A549 (cell line): ENCODE measurements around the gene PDGFC. TPM values are rescaled to one million over a fixed set of nuclear protein-coding genes. Genes with fewer than 3 reads are reported as not detected.

Experiments
- ATAC-seq, 2 experiments: fragments of 200-7000 bp in 1 of 2; fragments of >200 bp in 1 of 2; cut with Nextera tagmentation in 1 of 2; cut with Tn5 transposase in 1 of 2; 3 replicates each; pipeline versions ENCODE4 v1.8.0 to v1.9.1; 2018 to 2020; ENCODE audit warnings: mild to moderate bottlenecking in 1 of 2, moderate library complexity in 1 of 2
- CTCF ChIA-PET: fragments of 300-600 bp; sonication (Branson Sonifier 250); formaldehyde crosslinking; extraction: SDS; loops from one replicate; lab custom pipeline; 2021; ENCODE audit warnings: antibody characterized with exemption, inconsistent platforms; lab: Yijun Ruan, JAX
- POLR2A ChIA-PET: fragments of 350-600 bp; formaldehyde crosslinking; extraction: SDS; loops from one replicate; lab custom pipeline; 2021; ENCODE audit warnings: antibody characterized with exemption, inconsistent platforms; lab: Yijun Ruan, JAX
- DNase-seq, 2 experiments: peaks; one replicate each; pipeline versions ENCODE4 v3.0.0 to v3.0.0-alpha.2; 2011 to 2016; ENCODE audit warnings: low read depth in 1 of 2, low spot score in 1 of 2
- FAIRE-seq: peaks from 2 replicates; lab custom pipeline; 2011; peaks lifted over from hg19 to GRCh38; lab: Jason Lieb, UNC
- H3K27ac ChIP-seq, 2 experiments: fragments of >200 bp; sonication (Bioruptor Twin); formaldehyde crosslinking; 3 replicates each; pipeline ENCODE4 v1.5.1; 2016 to 2017
- H3K4me1 ChIP-seq: fragments of >200 bp; sonication (Bioruptor Twin); formaldehyde crosslinking; 3 replicates; pipeline ENCODE4 v1.6.1; 2016
- H3K4me2 ChIP-seq: fragments of >200 bp; sonication (Bioruptor Twin); formaldehyde crosslinking; 3 replicates; pipeline ENCODE4 v1.6.1; 2016
- H3K4me3 ChIP-seq: fragments of >200 bp; sonication (Bioruptor Twin); formaldehyde crosslinking; 3 replicates; pipeline ENCODE4 v1.5.1; 2016
- H3K9me3 ChIP-seq: fragments of >200 bp; sonication (Bioruptor Twin); formaldehyde crosslinking; 3 replicates; pipeline ENCODE4 v1.6.1; 2016
- CBX8 ChIP-seq: fragments of 200-600 bp; sonication (generic); IDR thresholded peaks from 2 replicates; pipeline ENCODE4 v1.6.1; 2016
- CHD2 ChIP-seq: fragments of 150-350 bp; IDR thresholded peaks from 2 replicates; pipeline ENCODE4 v1.6.1; 2014; ENCODE audit warnings: low read length; ENCODE audit not compliant: partially characterized antibody
- CHD4 ChIP-seq: fragments of 200-600 bp; sonication (generic); IDR thresholded peaks from 2 replicates; pipeline ENCODE4 v1.6.1; 2016; ENCODE audit warnings: antibody characterized with exemption, mild to moderate bottlenecking, borderline replicate concordance
- ESRRA ChIP-seq: fragments of 150-350 bp; IDR thresholded peaks from 2 replicates; pipeline ENCODE4 v1.6.1; 2014; ENCODE audit warnings: mild to moderate bottlenecking, low read length, borderline replicate concordance
- FOSB ChIP-seq: fragments of 250-450 bp; sonication (Bioruptor Pico); IDR thresholded peaks from 2 replicates; pipeline ENCODE4 v1.5.0; 2020; ENCODE audit warnings: mild to moderate bottlenecking, moderate library complexity
- FOSL2 ChIP-seq, 2 experiments: fragments of 450-650 bp in 1 of 2; fragments of >200 bp in 1 of 2; sonication (Bioruptor Twin) in 1 of 2; formaldehyde crosslinking; IDR thresholded peaks; 2 replicates each; pipeline versions ENCODE4 v1.5.0 to v1.6.1; 2016 to 2020; ENCODE audit warnings: mild to moderate bottlenecking in 1 of 2, moderate library complexity in 1 of 2
- HDAC2 ChIP-seq: fragments of 200-600 bp; sonication (generic); IDR thresholded peaks from 2 replicates; pipeline ENCODE4 v1.6.1; 2016
- HES2 ChIP-seq: fragments of >200 bp; sonication (Bioruptor Twin); formaldehyde crosslinking; IDR thresholded peaks from 2 replicates; pipeline ENCODE4 v1.6.1; 2016
- JUN ChIP-seq, 2 experiments: fragments of >200 bp; sonication (Bioruptor Twin); formaldehyde crosslinking; IDR thresholded peaks; 2 replicates in 1 of 2; 3 replicates in 1 of 2; pipeline ENCODE4 v1.6.1; 2016 to 2017
- KDM1A ChIP-seq: fragments of 200-600 bp; sonication (generic); IDR thresholded peaks from 2 replicates; pipeline ENCODE4 v1.6.1; 2016; ENCODE audit warnings: low read depth, mild to moderate bottlenecking
- KDM5A ChIP-seq: fragments of 200-600 bp; sonication (generic); IDR thresholded peaks from 2 replicates; pipeline ENCODE4 v1.6.1; 2016; ENCODE audit warnings: antibody characterized with exemption, mild to moderate bottlenecking
- MAFK ChIP-seq: fragments of 450-650 bp; IDR thresholded peaks from 2 replicates; pipeline ENCODE4 v1.6.1; 2014; ENCODE audit not compliant: partially characterized antibody
- MAX ChIP-seq: IDR thresholded peaks from 2 replicates; pipeline ENCODE4 v1.6.1; 2012
- MYC ChIP-seq: IDR thresholded peaks from 2 replicates; pipeline ENCODE4 v1.6.1; 2012; ENCODE audit warnings: mild to moderate bottlenecking, inconsistent platforms, low read length, improper control_type of control experiment, borderline replicate concordance
- NR3C1 ChIP-seq: fragments of >200 bp; sonication (Bioruptor Twin); formaldehyde crosslinking; IDR thresholded peaks from 3 replicates; pipeline ENCODE4 v1.6.1; 2017
- PBX3 ChIP-seq: IDR thresholded peaks from 2 replicates; pipeline ENCODE4 v1.6.1; 2012
- RARB ChIP-seq: fragments of 250-450 bp; sonication (Bioruptor Pico); IDR thresholded peaks from 2 replicates; pipeline ENCODE4 v1.8.0; 2021; ENCODE audit warnings: mild to moderate bottlenecking, moderate library complexity
- RFX5 ChIP-seq: fragments of 450-650 bp; IDR thresholded peaks from 2 replicates; pipeline ENCODE4 v1.7.1; 2014; ENCODE audit warnings: antibody characterized with exemption, mild to moderate bottlenecking, moderate library complexity
- SMC3 ChIP-seq: fragments of >200 bp; sonication (Bioruptor Twin); formaldehyde crosslinking; IDR thresholded peaks from 3 replicates; pipeline ENCODE4 v1.6.1; 2018; ENCODE audit warnings: inconsistent platforms
- SREBF2 ChIP-seq: fragments of 450-650 bp; IDR thresholded peaks from 2 replicates; pipeline ENCODE4 v1.6.1; 2014; ENCODE audit warnings: mild to moderate bottlenecking, moderate library complexity
- ZC3H11A ChIP-seq: fragments of 450-650 bp; IDR thresholded peaks from 2 replicates; pipeline ENCODE4 v1.6.1; 2014; ENCODE audit warnings: antibody characterized with exemption, mild to moderate bottlenecking
- ZFP36 ChIP-seq: fragments of 450-650 bp; IDR thresholded peaks from 2 replicates; pipeline ENCODE4 v1.6.1; 2014; ENCODE audit warnings: borderline replicate concordance; ENCODE audit not compliant: partially characterized antibody
- ZNF302 ChIP-seq: fragments of 250-450 bp; sonication (Bioruptor Pico); IDR thresholded peaks from 2 replicates; pipeline ENCODE4 v1.9.0; 2021; ENCODE audit warnings: inconsistent platforms, mild to moderate bottlenecking, moderate library complexity
- ZSCAN20 ChIP-seq: fragments of 250-450 bp; sonication (Bioruptor Pico); IDR thresholded peaks from 2 replicates; pipeline ENCODE4 v1.8.0; 2022; ENCODE audit warnings: mild to moderate bottlenecking, moderate library complexity
- WGBS: methylation state at CpG from one replicate; pipeline ENCODE4 v1.1.6; 2017; ENCODE audit errors: missing lambda C conversion rate; 5-methylcytosine and 5-hydroxymethylcytosine counted together
- polyA plus RNA-seq, 4 experiments: library from polyadenylated mRNA; depleted of rRNA in 3 of 4; stranded (reverse); fragments of >200 nt; fragmentation: RNase III in 1 of 4; extraction: RNeasy Plus Mini Kit Qiagen cat#74134 plus additional on column Dnase treatment in 1 of 4; gene quantifications; 2 replicates in 3 of 4; 3 replicates in 1 of 4; pipeline ENCODE4 v1.2.3, GENCODE V29; 2011 to 2017
- TF ChIP-seq, protein P1 (sequence below): fragments of 200-600 bp; sonication (generic); IDR thresholded peaks from 2 replicates; pipeline ENCODE4 v1.6.1; 2016; ENCODE audit warnings: antibody characterized with exemption, mild to moderate bottlenecking, moderate library complexity

Gene PDGFC
- polyA plus RNA-seq, 2 of the 4 experiments (the other 2 are of a cell fraction) = 3.5 to 4.1 TPM

DNA sequence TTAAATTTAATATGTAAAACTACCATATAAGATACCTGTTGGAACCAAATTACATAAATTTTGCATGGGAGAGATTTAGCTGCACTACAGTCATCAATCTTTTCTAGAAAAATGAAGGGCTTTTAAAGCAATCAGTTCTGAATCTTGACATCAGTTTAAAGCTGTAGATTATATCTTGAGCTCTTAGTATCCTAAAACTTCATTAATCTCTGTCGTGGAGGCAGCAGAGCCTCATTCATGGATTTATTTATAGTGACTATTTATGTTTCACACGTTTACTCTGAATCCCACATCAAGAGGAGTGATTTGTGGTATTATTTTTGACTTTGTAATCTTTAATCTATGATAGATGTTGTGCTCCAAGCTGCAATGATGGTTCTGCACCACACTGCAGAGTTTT is 175.9 kb downstream of the PDGFC start:
- H3K4me3 ChIP-seq = no peak overlapping the region
- no peaks in the 10 kb centered on the region; the same call in 2 of the 3 replicates for H3K4me1 ChIP-seq
- ATAC-seq (no peak), FAIRE-seq (no peak), DNase-seq (no peak)
- 40% methylated on average over 2 of the region's 2 CpGs for WGBS
- no peak for TF ChIP-seq MAX
- no peak for TF ChIP-seq FOSL2 (IDR thresholded peaks at IDR 0.05)
- TF ChIP-seq FOSL2 (CRISPR knock-in tag; IDR thresholded peaks at IDR 0.05) = no peak
- no peak for TF ChIP-seq HDAC2
- TF ChIP-seq RARB (CRISPR knock-in tag) = no peak
- TF ChIP-seq ZSCAN20 (CRISPR knock-in tag) = no peak
- no peak for TF ChIP-seq ZNF302 (CRISPR knock-in tag)
- no peak for TF ChIP-seq KDM1A
- ChIA-PET CTCF (no interaction called here), POLR2A (no interaction called here)
- H3K27ac ChIP-seq = no peak overlapping the region
- H3K4me2 ChIP-seq = no peak overlapping the region
- H3K9me3 ChIP-seq = no peaks in the 10 kb centered on the region

DNA sequence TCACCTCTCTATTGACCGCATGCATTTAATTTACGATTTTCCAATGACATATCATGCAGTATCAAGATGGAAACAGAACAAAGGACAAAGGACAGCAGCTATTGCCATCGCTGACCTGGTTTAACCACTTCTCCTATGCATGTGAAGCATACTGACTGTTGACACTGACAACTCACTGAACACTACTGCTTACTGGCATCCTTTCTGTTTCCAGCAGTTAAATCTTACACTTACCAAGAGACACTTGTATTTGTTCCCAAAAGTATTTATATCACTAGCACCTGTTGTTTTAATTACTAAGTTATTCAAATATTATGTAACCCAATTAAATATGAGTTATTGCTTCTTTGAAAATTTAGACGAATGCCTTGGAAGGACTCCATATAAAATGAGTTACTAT is 176.7 kb downstream of the PDGFC start:
- FAIRE-seq = no peak
- ATAC-seq = no peak

More for the DNA sequence above, 176.7 kb downstream of the PDGFC start:
- ChIA-PET POLR2A (no interaction called here), CTCF (interaction anchor here (0.8 kb wide), 1 partner anchor 22 kb away, joined by 3 read pairs; no protein-coding TSS in a partner anchor)
- Histone ChIP-seq H3K4me1 (no peaks in the 10 kb centered on the region; the same call in 2 of the 3 replicates), H3K27ac (no peak overlapping the region), H3K4me2 (no peak overlapping the region), H3K9me3 (no peaks in the 10 kb centered on the region), H3K4me3 (no peak overlapping the region)
- TF ChIP-seq CHD2 (no peak), KDM1A (no peak), ESRRA (no peak), SREBF2 (no peak), KDM5A (no peak), ZFP36 (no peak), CHD4 (no peak), CBX8 (no peak), MYC (no peak), NR3C1 (no peak), ZC3H11A (no peak), RFX5 (no peak), JUN (IDR thresholded peaks at IDR 0.05) (no peak), MAFK (no peak), FOSL2 (IDR thresholded peaks at IDR 0.05) (no peak), FOSL2 (CRISPR knock-in tag; IDR thresholded peaks at IDR 0.05) (no peak), PBX3 (no peak), HES2 (no peak), SMC3 (no peak), FOSB (CRISPR knock-in tag) (no peak)
- TF ChIP-seq, protein P1, sequence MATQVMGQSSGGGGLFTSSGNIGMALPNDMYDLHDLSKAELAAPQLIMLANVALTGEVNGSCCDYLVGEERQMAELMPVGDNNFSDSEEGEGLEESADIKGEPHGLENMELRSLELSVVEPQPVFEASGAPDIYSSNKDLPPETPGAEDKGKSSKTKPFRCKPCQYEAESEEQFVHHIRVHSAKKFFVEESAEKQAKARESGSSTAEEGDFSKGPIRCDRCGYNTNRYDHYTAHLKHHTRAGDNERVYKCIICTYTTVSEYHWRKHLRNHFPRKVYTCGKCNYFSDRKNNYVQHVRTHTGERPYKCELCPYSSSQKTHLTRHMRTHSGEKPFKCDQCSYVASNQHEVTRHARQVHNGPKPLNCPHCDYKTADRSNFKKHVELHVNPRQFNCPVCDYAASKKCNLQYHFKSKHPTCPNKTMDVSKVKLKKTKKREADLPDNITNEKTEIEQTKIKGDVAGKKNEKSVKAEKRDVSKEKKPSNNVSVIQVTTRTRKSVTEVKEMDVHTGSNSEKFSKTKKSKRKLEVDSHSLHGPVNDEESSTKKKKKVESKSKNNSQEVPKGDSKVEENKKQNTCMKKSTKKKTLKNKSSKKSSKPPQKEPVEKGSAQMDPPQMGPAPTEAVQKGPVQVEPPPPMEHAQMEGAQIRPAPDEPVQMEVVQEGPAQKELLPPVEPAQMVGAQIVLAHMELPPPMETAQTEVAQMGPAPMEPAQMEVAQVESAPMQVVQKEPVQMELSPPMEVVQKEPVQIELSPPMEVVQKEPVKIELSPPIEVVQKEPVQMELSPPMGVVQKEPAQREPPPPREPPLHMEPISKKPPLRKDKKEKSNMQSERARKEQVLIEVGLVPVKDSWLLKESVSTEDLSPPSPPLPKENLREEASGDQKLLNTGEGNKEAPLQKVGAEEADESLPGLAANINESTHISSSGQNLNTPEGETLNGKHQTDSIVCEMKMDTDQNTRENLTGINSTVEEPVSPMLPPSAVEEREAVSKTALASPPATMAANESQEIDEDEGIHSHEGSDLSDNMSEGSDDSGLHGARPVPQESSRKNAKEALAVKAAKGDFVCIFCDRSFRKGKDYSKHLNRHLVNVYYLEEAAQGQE = no peak
- 81% methylated on average over 4 of the region's 4 CpGs for WGBS
- no peak for DNase-seq
